Measurements from ENCODE around the gene MASTL.

- TF ChIP-seq CTCF (IDR thresholded peaks at IDR 0.05; ENCODE audit: low read length) = no peak
- no peak for TF ChIP-seq EZH2 (optimal IDR thresholded peaks at IDR 0.05; ENCODE audit: low read depth, low read length)
These were observed 37.1 kb downstream of the MASTL start for GRCh38 chr10:27192284-27192683.

Measured in MM.1S (cell line).